ENCODE results near the gene DBNDD1. TPM values are rescaled to one million over a fixed set of nuclear protein-coding genes. Genes with fewer than 3 reads are reported as not detected.

The DBNDD1 gene
- total RNA-seq, 1 donor from 2014 or later = 36.8 TPM

DNA sequence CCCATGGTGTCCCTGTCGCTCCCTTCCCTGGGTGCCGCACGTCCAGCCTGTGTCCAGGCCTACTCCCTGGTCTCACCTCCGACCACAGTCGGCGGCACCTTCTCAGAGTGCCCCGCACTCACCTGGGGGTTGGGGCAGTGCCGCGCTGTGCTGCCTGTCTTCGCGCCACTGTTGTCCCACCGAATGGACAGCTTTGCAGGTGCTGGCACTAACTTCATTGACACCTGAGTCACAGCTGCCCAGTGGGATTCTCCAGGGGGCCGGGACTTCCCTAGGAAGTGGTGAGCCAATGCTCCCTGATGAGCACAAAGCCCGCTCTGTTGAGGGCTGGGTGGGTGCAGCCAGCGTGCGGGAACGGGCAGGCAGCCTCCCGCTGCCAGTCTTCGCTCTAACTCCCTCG, 24.3 kb upstream of the DBNDD1 start:
- H3K27ac Mint-ChIP-seq (ENCODE audit: unreplicated experiment) = no peak overlapping the region
- no peak overlapping the region for H3K4me3 Mint-ChIP-seq (ENCODE audit: unreplicated experiment)
- DNase-seq (ENCODE audit: low spot score) = no peak
- H3K36me3 Mint-ChIP-seq (ENCODE audit: low read depth, unreplicated experiment) = peaks cover 18% of the 10 kb centered on the region
- H3K4me1 Mint-ChIP-seq (ENCODE audit: unreplicated experiment) = no peaks in the 10 kb centered on the region
- TF ChIP-seq, protein P1, sequence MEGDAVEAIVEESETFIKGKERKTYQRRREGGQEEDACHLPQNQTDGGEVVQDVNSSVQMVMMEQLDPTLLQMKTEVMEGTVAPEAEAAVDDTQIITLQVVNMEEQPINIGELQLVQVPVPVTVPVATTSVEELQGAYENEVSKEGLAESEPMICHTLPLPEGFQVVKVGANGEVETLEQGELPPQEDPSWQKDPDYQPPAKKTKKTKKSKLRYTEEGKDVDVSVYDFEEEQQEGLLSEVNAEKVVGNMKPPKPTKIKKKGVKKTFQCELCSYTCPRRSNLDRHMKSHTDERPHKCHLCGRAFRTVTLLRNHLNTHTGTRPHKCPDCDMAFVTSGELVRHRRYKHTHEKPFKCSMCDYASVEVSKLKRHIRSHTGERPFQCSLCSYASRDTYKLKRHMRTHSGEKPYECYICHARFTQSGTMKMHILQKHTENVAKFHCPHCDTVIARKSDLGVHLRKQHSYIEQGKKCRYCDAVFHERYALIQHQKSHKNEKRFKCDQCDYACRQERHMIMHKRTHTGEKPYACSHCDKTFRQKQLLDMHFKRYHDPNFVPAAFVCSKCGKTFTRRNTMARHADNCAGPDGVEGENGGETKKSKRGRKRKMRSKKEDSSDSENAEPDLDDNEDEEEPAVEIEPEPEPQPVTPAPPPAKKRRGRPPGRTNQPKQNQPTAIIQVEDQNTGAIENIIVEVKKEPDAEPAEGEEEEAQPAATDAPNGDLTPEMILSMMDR (IDR thresholded peaks at IDR 0.05; ENCODE audit: unreplicated experiment) = no peak
- no peaks in the 10 kb centered on the region for H3K9me3 Mint-ChIP-seq (ENCODE audit: unreplicated experiment)
- H3K27me3 Mint-ChIP-seq (ENCODE audit: unreplicated experiment) = peaks cover 9% of the 10 kb centered on the region

GRCh38 chr16:90042946-90043514, 23.8 kb upstream of the DBNDD1 start:
- TF ChIP-seq, protein P1 (IDR thresholded peaks at IDR 0.05; ENCODE audit: unreplicated experiment) = no peak
- Mint-ChIP-seq H3K27me3 (ENCODE audit: unreplicated experiment) (peaks cover 6% of the 10 kb centered on the region), H3K27ac (ENCODE audit: unreplicated experiment) (no peak overlapping the region), H3K4me1 (ENCODE audit: unreplicated experiment) (no peaks in the 10 kb centered on the region), H3K36me3 (ENCODE audit: low read depth, unreplicated experiment) (peaks cover 22% of the 10 kb centered on the region), H3K4me3 (ENCODE audit: unreplicated experiment) (no peak overlapping the region), H3K9me3 (ENCODE audit: unreplicated experiment) (no peaks in the 10 kb centered on the region)
- no peak for DNase-seq (ENCODE audit: low spot score)

DNA sequence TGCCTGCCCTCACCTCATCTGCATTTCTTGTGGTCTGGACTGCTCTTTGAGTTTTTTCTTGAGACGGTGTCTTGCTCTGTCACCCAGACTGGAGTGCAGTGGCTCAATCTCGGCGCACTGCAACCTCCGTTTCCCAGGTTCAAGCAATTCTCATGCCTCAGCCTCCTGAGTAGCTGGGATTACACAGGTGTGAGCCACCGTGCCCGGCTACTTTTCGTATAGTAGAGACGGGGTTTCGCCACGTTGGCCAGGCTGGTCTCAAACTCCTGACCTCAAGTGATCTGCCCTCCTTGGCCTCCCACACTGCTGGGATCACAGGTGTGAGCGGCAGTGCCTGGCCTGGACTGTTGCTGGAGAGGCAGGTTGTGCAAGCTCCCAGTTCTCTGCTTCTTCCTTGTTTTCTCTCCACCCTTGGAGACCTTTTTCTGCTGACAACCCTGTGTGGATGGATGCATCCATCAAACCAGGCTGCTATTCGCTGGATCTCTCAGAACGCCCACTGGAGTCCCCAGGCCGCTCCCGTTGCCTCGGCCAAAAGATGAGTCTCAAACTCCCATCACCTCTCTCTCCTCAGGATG, 22.7 kb upstream of the DBNDD1 start:
- TF ChIP-seq, protein P1 (IDR thresholded peaks at IDR 0.05; ENCODE audit: unreplicated experiment) = no peak
- Mint-ChIP-seq H3K36me3 (ENCODE audit: low read depth, unreplicated experiment) (peaks cover 23% of the 10 kb centered on the region), H3K27me3 (ENCODE audit: unreplicated experiment) (peaks cover 7% of the 10 kb centered on the region), H3K4me1 (ENCODE audit: unreplicated experiment) (no peaks in the 10 kb centered on the region), H3K4me3 (ENCODE audit: unreplicated experiment) (no peak overlapping the region), H3K27ac (ENCODE audit: unreplicated experiment) (no peak overlapping the region), H3K9me3 (ENCODE audit: unreplicated experiment) (no peaks in the 10 kb centered on the region)
- no peak for DNase-seq (ENCODE audit: low spot score)

GRCh38 chr16:90040152-90041023, 21.1 kb upstream of the DBNDD1 start:
- H3K27ac Mint-ChIP-seq (ENCODE audit: unreplicated experiment) = no peak overlapping the region
- peaks cover 36% of the 10 kb centered on the region for H3K36me3 Mint-ChIP-seq (ENCODE audit: low read depth, unreplicated experiment)
- no peak overlapping the region for H3K4me3 Mint-ChIP-seq (ENCODE audit: unreplicated experiment)
- DNase-seq (ENCODE audit: low spot score) = no peak
- no peaks in the 10 kb centered on the region for H3K9me3 Mint-ChIP-seq (ENCODE audit: unreplicated experiment)
- peaks cover 4% of the 10 kb centered on the region for H3K27me3 Mint-ChIP-seq (ENCODE audit: unreplicated experiment)
- H3K4me1 Mint-ChIP-seq (ENCODE audit: unreplicated experiment) = no peaks in the 10 kb centered on the region
- TF ChIP-seq, protein P1 (IDR thresholded peaks at IDR 0.05; ENCODE audit: unreplicated experiment) = no peak

GRCh38 chr16:90037276-90037675, 18.0 kb upstream of the DBNDD1 start:
- no peaks in the 10 kb centered on the region for H3K4me1 Mint-ChIP-seq (ENCODE audit: unreplicated experiment)
- H3K36me3 Mint-ChIP-seq (ENCODE audit: low read depth, unreplicated experiment) = peaks cover 47% of the 10 kb centered on the region
- DNase-seq (ENCODE audit: low spot score) = no peak
- no peak overlapping the region for H3K27ac Mint-ChIP-seq (ENCODE audit: unreplicated experiment)
- H3K9me3 Mint-ChIP-seq (ENCODE audit: unreplicated experiment) = no peaks in the 10 kb centered on the region
- peaks cover 2% of the 10 kb centered on the region for H3K27me3 Mint-ChIP-seq (ENCODE audit: unreplicated experiment)
- H3K4me3 Mint-ChIP-seq (ENCODE audit: unreplicated experiment) = no peak overlapping the region
- TF ChIP-seq, protein P1 (IDR thresholded peaks at IDR 0.05; ENCODE audit: unreplicated experiment) = no peak

Data from endothelial cell (in vitro differentiated cells).